GM21825 (cell line): ENCODE measurements around the gene PCDHB7.
"Not testable (repeated sequence)": the region's sequence is repeated elsewhere in the genome, so short reads cannot be mapped to it uniquely, and the experiment has no call there.

ENCODE experiments used
- ATAC-seq: cut with Tn5 transposase; IDR thresholded peaks from one replicate; pipeline ENCODE4 v1.9.1; 2021; ENCODE audit warnings: mild to moderate bottlenecking, moderate library complexity; ENCODE audit not compliant: unreplicated experiment

The PCDHB7 gene

GRCh38 chr5:141223112-141223783 lies 50.8 kb downstream of the PCDHB7 start, which contains the start of gene PCDHB14:
Gene PCDHB14, plus strand, starts transcription at chr5:141223343. Its CDS starts 163 bp downstream, at chr5:141223506.
- no peak for ATAC-seq

- not testable (repeated sequence) for ATAC-seq
Observed at GRCh38 chr5:141224844-141225243, 52.4 kb downstream of the PCDHB7 start.

GRCh38 chr5:141225421-141225820 lies 53.0 kb downstream of the PCDHB7 start:
- ATAC-seq: not testable (repeated sequence)
